GM10266 (cell line): Measurements from ENCODE around the gene LRMDA.

Source experiments
- DNase-seq: peaks from one replicate; pipeline ENCODE4 v3.0.0; 2012; ENCODE audit errors: extremely low spot score
- TF ChIP-seq, protein P1 (sequence below): IDR thresholded peaks from 2 replicates; pipeline ENCODE4 v1.5.1; 2012; ENCODE audit warnings: mild to moderate bottlenecking, low read depth; ENCODE audit not compliant: control insufficient read depth, insufficient read depth; ENCODE audit errors: missing control alignments

Gene LRMDA

DNA sequence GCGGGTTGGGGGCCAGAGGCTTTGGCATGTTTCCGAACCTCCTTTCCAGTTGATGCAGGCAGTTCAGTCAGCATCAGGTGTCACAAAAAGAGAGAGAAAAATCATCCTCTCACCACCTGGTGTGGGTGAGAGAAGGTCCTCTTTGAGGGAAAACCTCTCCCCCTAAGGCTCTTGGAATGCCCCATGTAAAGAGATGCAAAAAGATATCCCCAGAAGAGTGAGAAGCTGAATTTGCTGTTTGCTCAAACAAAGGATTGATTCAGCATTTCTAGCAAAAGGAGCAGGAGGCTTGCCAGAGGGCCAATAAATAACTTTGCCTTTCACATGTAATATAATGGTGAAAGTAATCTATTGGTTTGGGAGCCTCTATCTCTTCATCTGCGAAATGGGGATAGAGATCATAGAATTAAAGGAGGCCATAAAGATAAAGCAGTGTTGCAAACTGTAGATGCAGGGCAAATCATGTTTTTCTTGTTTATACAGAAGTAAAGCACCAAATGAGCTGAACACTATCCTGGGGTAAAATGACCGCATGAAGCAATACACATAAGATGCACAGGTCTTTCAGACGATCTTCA lies 425.9 kb downstream of the LRMDA start:
- TF ChIP-seq, protein P1, sequence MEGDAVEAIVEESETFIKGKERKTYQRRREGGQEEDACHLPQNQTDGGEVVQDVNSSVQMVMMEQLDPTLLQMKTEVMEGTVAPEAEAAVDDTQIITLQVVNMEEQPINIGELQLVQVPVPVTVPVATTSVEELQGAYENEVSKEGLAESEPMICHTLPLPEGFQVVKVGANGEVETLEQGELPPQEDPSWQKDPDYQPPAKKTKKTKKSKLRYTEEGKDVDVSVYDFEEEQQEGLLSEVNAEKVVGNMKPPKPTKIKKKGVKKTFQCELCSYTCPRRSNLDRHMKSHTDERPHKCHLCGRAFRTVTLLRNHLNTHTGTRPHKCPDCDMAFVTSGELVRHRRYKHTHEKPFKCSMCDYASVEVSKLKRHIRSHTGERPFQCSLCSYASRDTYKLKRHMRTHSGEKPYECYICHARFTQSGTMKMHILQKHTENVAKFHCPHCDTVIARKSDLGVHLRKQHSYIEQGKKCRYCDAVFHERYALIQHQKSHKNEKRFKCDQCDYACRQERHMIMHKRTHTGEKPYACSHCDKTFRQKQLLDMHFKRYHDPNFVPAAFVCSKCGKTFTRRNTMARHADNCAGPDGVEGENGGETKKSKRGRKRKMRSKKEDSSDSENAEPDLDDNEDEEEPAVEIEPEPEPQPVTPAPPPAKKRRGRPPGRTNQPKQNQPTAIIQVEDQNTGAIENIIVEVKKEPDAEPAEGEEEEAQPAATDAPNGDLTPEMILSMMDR = no peak
- DNase-seq = no peak

- DNase-seq = no peak
- TF ChIP-seq, protein P1 = no peak
Observed at GRCh38 chr10:75857896-75858295, 426.5 kb downstream of the LRMDA start.

GRCh38 chr10:75858339-75858738 lies 426.9 kb downstream of the LRMDA start:
- DNase-seq = no peak
- TF ChIP-seq, protein P1 = no peak

DNA sequence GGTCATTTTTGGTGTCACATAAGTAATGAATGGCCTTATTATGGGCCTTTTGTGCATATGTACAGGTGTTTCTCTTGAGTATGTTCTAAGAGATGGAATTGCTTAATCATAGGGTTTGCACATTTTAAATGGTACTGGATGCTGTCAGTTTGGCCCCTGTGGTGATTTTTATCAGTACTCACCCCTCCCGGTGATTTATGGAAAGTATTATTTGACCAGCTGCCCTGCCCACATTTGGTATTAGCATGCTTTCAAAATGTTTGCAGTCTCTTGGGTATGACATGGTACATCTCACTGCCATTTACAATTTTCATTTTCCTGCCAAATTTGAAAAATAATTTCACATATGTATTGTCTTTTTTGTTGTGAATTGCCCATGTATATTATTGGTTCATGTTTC lies 427.7 kb downstream of the LRMDA start:
- DNase-seq = no peak
- TF ChIP-seq, protein P1 = no peak

DNA sequence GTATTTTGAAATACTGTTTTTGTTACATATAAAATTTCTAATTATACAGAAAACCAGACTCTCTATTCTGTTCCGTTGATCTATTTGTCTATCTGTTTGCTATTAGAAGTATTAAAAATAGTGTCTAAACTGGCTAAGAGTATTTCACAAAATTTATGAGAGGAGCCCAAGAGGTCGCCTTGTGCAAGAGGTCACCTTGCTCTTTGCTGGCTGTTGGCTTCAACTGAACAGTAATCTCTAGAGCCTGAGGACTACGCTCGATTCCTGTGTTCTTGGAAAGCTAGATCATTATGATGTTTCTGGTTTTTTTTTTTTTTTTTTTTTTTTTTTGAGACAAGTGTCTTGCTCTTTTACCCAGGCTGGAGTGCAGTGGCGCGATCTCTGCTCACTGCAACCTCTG lies 428.6 kb downstream of the LRMDA start:
- TF ChIP-seq, protein P1 = no peak

DNA sequence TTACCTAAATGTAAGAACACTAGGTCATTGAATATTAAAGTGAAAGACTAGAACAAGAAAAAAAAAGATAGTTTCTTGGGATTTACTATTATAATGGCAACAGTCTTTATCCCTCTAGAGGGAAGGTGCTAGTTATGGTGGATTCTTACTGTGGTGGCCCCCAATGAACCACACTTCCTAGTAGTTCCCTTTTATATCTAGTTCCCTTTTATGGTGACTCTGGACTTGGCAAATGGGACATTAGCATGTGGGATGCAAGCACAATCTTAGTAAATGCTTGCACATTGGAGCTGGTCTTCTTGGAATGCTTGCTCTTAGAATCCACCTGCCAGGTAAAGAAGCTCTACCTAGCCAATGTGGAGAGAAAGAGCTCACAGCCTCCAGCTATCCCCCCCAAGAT lies 430.2 kb downstream of the LRMDA start:
- DNase-seq = no peak
- TF ChIP-seq, protein P1 = no peak

More for the DNA sequence above, 428.6 kb downstream of the LRMDA start:
- DNase-seq = no peak

DNA sequence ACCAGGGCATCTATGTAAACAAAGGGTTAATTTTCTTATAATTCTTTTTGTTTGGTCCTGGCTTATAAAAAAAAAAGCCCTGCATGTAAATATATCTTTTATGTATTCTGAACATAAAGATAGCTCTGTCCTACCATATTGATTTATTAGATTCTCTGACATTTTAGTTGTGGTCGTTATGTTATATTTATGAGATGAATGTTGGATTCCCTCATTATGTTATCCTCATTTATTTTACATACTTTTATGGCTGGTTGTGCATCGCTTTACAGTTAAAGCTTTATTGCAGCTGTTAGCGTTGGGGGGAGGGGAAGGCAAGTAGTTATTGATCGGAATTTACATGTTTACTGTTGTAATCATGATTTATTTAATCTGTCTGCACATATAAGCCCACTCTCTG lies 431.5 kb downstream of the LRMDA start:
- DNase-seq = no peak
- TF ChIP-seq, protein P1 = no peak
